ENCODE data around the gene IRS2.

GRCh38 chr13:109737046-109737573, 49.3 kb downstream of the IRS2 start:
- no peak for TF ChIP-seq CTCF (IDR thresholded peaks at IDR 0.05; ENCODE audit: control extremely low read depth in 1 of 3, insufficient read depth in 1 of 3, low read depth in 1 of 3, low read length in 3 of 3)
- no peak for TF ChIP-seq SRF (IDR thresholded peaks at IDR 0.05; ENCODE audit: low read depth, low read length)
- no peak for TF ChIP-seq POLR2AphosphoS5 (IDR thresholded peaks at IDR 0.05; ENCODE audit: low read depth, low read length)
- no peak for TF ChIP-seq USF2 (IDR thresholded peaks at IDR 0.05; ENCODE audit: low read length)
- no peak for TF ChIP-seq TEAD4 (IDR thresholded peaks at IDR 0.05; ENCODE audit: low read depth, low read length)
- TF ChIP-seq EZH2 (IDR thresholded peaks at IDR 0.05; ENCODE audit: low read depth, low read length, severe bottlenecking) = no peak
- no peak for TF ChIP-seq POLR2A (IDR thresholded peaks at IDR 0.05; ENCODE audit: control extremely low read depth in 1 of 2, low read depth in 2 of 2, low read length in 2 of 2)
- TF ChIP-seq YY1 (IDR thresholded peaks at IDR 0.05; ENCODE audit: low read depth, low read length) = no peak
- TF ChIP-seq CBX5 (IDR thresholded peaks at IDR 0.05; ENCODE audit: low read depth, low read length) = no peak
- TF ChIP-seq E2F6 (IDR thresholded peaks at IDR 0.05) = no peak
- no peak for TF ChIP-seq ZNF274 (IDR thresholded peaks at IDR 0.05; ENCODE audit: borderline replicate concordance, extremely low read depth, low read length)
- no peak for TF ChIP-seq ATF3 (IDR thresholded peaks at IDR 0.05; ENCODE audit: insufficient read depth, low read depth, low read length)

All from H1 (cell line).